Breast epithelium (tissue), 4 donors: ENCODE data around the gene RTEL1. TPM values are rescaled to one million over a fixed set of nuclear protein-coding genes. Genes with fewer than 3 reads are reported as not detected.
"Not testable (repeated sequence)": the region's sequence is repeated elsewhere in the genome, so short reads cannot be mapped to it uniquely, and the experiment has no call there.

Source experiments
- DNase-seq, 2 donors: peaks; one replicate each; pipeline ENCODE4 v3.0.0-alpha.2; 2019; ENCODE audit warnings: low spot score in 2 of 2
- H3K27ac ChIP-seq, 2 donors: fragments of 200-600 bp; sonication (generic) in 1 of 2; one replicate each; pipeline ENCODE4 v1.5.1; 2016 to 2019; ENCODE audit warnings: mild to moderate bottlenecking in 1 of 2
- H3K27me3 ChIP-seq, 2 donors: fragments of 200-600 bp; sonication (generic) in 1 of 2; one replicate each; pipeline versions ENCODE4 v1.5.1 to v1.6.0; 2017 to 2019; ENCODE audit warnings: control low read depth in 1 of 2, mild to moderate bottlenecking in 1 of 2
- H3K36me3 ChIP-seq: fragments of 200-600 bp; one replicate; pipeline ENCODE4 v1.5.1; 2019
- H3K4me1 ChIP-seq, 2 donors: fragments of 200-600 bp; sonication (generic); one replicate each; pipeline ENCODE4 v1.5.1; 2016 to 2019; ENCODE audit warnings: control low read depth in 1 of 2
- H3K4me3 ChIP-seq, 3 donors: fragments of 200-600 bp; sonication (generic); 1 replicate in 2 of 3; 2 replicates in 1 of 3; pipeline ENCODE4 v1.5.1; 2016 to 2019; ENCODE audit warnings: mild to moderate bottlenecking in 3 of 3, moderate library complexity in 2 of 3
- H3K9me3 ChIP-seq, 2 donors: fragments of 200-600 bp; sonication (generic) in 1 of 2; one replicate each; pipeline ENCODE4 v1.5.1; 2016 to 2019; ENCODE audit warnings: control low read depth in 1 of 2
- POLR2A ChIP-seq: fragments of 450-650 bp; IDR thresholded peaks from one replicate; pipeline ENCODE4 v1.6.1; 2016; ENCODE audit warnings: antibody characterized with exemption, mild to moderate bottlenecking, moderate library complexity
- POLR2AphosphoS5 ChIP-seq, 3 donors: sonication (generic); formaldehyde crosslinking; IDR thresholded peaks; one replicate each; pipeline ENCODE4 v1.6.1; 2017; ENCODE audit warnings: antibody characterized with exemption in 3 of 3
- intact Hi-C: fragments of 100-400 bp; cut with DNase I; formaldehyde crosslinking; loops from one replicate; pipeline ENCODE4 v1.15.1; 2023; ENCODE audit warnings: low total_unique reads
- total RNA-seq, 3 donors: library from RNA; depleted of rRNA; stranded (reverse); fragments of >200 nt; gene quantifications; one replicate each; pipeline ENCODE4 v1.1.0, GENCODE V29; 2016
- TF ChIP-seq, protein P1 (sequence below), 3 donors: fragments of 450-650 bp; IDR thresholded peaks; one replicate each; pipeline ENCODE4 v1.5.1; 2016 to 2017; ENCODE audit warnings: antibody characterized with exemption in 3 of 3, mild to moderate bottlenecking in 3 of 3, moderate library complexity in 3 of 3

Gene RTEL1
- total RNA-seq, 3 donors from 2014 or later: 12.5 to 22.3 (median 15.1) TPM

DNA sequence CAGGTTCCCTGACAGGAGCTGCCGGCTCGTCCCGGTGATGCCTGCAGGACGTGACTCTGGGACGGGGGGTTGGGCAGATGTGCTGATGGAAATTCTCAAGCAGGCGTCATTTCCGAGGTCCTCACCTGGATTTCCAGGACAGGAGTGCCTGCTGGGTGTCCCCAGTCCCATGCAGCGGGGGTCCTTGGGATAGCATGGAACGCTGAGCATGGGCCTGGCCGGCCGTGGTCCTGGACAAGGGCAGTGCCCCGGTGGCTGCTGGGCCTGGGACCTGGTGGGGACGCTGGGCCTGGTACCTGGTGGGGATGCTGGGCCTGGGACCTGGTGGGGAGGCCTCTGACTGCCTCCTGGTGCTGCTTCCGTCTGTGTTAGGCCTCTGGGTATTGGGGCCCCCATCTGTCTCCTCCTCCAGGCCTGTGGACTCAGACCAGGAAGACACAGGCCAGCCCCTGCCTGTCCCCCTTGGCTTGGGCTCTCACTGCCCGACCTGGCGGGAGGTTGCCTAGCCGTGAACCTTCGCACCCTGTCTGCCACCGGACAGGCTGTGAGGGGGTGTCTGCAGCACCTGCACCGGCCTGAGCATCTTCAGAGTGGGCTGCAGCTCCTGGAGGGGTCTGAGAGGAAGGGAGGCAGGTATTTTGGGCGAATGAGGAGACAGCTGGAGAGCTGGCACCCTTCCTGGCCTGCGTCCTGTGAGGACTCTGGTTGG is 6.2 kb downstream of the RTEL1 start:
- Histone ChIP-seq H3K4me1 (peaks cover 3 to 7% of the 10 kb centered on the region in 2 donors), H3K9me3 (no peaks in the 10 kb centered on the region), H3K4me3 (no peak overlapping the region), H3K27me3 (no peaks in the 10 kb centered on the region), H3K36me3 (no peaks in the 10 kb centered on the region), H3K27ac (no peak overlapping the region)
- TF ChIP-seq POLR2A: no peak
- no peak for TF ChIP-seq POLR2AphosphoS5 (IDR thresholded peaks at IDR 0.05)
- TF ChIP-seq, protein P1, sequence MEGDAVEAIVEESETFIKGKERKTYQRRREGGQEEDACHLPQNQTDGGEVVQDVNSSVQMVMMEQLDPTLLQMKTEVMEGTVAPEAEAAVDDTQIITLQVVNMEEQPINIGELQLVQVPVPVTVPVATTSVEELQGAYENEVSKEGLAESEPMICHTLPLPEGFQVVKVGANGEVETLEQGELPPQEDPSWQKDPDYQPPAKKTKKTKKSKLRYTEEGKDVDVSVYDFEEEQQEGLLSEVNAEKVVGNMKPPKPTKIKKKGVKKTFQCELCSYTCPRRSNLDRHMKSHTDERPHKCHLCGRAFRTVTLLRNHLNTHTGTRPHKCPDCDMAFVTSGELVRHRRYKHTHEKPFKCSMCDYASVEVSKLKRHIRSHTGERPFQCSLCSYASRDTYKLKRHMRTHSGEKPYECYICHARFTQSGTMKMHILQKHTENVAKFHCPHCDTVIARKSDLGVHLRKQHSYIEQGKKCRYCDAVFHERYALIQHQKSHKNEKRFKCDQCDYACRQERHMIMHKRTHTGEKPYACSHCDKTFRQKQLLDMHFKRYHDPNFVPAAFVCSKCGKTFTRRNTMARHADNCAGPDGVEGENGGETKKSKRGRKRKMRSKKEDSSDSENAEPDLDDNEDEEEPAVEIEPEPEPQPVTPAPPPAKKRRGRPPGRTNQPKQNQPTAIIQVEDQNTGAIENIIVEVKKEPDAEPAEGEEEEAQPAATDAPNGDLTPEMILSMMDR (IDR thresholded peaks at IDR 0.05): no peak
- intact Hi-C loops: no loop called here
- no peak for DNase-seq

DNA sequence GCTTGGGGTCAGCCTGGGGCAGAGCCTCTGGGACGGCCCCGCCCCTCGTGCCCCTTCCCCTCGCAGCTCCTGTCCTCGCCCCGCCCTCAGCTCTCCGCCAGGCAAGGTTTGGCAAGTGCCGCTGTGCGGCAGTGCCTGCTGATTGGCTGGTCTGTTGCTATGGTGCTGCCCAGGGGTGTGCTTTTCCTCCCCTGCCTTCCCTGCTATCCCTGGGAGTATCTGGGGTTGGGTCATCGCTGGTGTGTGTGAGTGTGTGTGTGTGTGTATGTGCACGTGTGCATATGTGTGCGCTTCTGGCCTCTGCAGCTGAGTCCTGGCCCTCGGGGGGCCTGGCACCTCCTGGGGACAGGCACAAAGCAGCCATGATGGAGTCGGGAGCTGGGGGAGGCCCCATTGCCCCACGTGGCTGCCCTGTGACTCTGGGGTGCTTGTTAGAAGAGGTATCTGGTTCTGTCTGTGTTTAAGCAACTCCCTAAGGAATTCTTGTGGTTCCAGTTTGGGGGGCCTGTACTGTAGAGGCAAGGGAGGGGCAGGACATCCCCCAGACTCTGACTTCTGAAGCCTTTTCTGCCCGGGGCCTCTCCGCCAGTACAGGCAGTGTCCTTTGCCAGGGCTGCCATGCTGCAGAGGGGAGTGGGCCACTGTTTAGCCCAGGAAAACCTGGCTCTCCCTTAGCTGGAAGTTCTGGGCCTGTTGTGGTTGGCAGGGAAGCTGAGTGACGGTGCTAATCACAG is 6.9 kb downstream of the RTEL1 start:
- TF ChIP-seq POLR2A: no peak
- TF ChIP-seq, protein P1 (IDR thresholded peaks at IDR 0.05): no peak
- TF ChIP-seq POLR2AphosphoS5 (IDR thresholded peaks at IDR 0.05): no peak
- intact Hi-C loops: no loop called here
- Histone ChIP-seq H3K4me3 (no peak overlapping the region), H3K36me3 (no peaks in the 10 kb centered on the region), H3K4me1 (no peaks in the 10 kb centered on the region), H3K27me3 (no peaks in the 10 kb centered on the region), H3K9me3 (no peaks in the 10 kb centered on the region), H3K27ac (no peak overlapping the region)
- DNase-seq: no peak

DNA sequence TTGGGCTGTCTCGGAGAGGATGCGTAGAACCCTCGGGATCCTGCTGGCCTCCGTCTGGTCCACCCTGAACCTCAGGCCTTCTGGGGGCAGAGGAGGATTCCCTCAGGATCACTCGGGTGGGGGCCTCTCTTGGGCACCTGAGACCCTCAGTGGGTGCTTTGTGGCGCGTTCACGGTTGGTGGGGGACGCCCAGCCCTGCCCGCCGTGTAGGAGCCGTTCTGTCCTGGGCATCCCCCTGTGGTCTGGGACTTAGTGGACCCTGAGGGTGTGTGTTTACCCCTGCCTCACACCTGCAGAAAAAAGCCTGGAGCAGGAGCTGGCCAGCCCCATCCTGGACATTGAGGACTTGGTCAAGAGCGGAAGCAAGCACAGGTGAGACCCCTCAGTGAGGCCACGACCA is 7.6 kb downstream of the RTEL1 start:
- H3K36me3 ChIP-seq: no peaks in the 10 kb centered on the region
- H3K9me3 ChIP-seq: no peaks in the 10 kb centered on the region
- intact Hi-C loops: no loop called here
- no peak for DNase-seq
- TF ChIP-seq POLR2A (no peak), POLR2AphosphoS5 (IDR thresholded peaks at IDR 0.05) (no peak)
- TF ChIP-seq, protein P1 (IDR thresholded peaks at IDR 0.05): no peak
- H3K27ac ChIP-seq: no peak overlapping the region
- no peaks in the 10 kb centered on the region for H3K4me1 ChIP-seq
- no peak overlapping the region for H3K4me3 ChIP-seq
- H3K27me3 ChIP-seq: no peaks in the 10 kb centered on the region

DNA sequence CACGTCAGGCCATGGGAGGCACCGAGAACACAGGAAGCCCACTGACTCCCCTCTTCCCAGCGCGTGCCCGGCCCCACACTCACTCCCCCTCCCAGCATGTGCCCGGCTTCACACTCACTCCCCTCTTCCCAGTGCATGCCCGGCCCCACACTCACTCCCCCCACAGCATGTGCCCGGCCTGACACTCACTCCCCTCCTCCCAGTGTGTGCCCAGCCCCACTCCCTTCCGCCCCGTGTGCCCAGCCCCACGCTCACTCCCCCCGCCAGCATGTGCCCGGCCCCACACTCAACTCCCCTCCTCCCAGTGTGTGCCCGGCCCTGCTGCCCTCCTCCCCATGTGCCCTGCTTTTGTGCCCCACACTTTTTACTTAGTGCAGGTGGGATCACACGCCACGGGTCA is 9.7 kb downstream of the RTEL1 start:
- no peaks in the 10 kb centered on the region for H3K36me3 ChIP-seq
- H3K27me3 ChIP-seq: no peaks in the 10 kb centered on the region
- H3K4me1 ChIP-seq: no peaks in the 10 kb centered on the region
- intact Hi-C loops: no loop called here
- DNase-seq: no peak
- H3K9me3 ChIP-seq: no peaks in the 10 kb centered on the region
- no peak overlapping the region for H3K27ac ChIP-seq
- no peak overlapping the region for H3K4me3 ChIP-seq
- TF ChIP-seq POLR2AphosphoS5 (IDR thresholded peaks at IDR 0.05): no peak
- TF ChIP-seq, protein P1 (IDR thresholded peaks at IDR 0.05): no peak
- no peak for TF ChIP-seq POLR2A

DNA sequence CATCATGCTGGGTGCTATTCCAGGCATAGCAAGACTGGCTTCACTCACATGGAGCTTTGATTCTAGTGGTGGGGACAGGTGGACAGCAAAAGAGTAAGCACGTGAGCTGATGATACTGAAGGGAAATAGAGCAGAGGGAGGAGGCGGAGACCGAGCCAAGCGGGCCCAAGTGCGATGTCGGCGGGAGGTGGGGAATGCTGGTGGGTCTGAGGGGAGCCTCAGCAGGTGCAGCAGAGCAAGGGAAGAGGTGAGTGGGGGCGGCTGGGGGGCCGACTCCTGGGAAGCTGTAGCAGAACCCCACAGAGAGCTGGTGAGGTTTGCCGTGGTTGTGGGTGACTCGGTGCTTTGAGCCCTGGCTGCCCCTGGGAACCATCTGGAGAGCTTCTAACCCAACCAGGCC is 10.2 kb downstream of the RTEL1 start:
- DNase-seq: no peak
- intact Hi-C loops: no loop called here
- no peak overlapping the region for H3K4me3 ChIP-seq
- no peaks in the 10 kb centered on the region for H3K36me3 ChIP-seq
- no peak overlapping the region for H3K27ac ChIP-seq
- H3K27me3 ChIP-seq: no peaks in the 10 kb centered on the region
- no peaks in the 10 kb centered on the region for H3K4me1 ChIP-seq
- no peaks in the 10 kb centered on the region for H3K9me3 ChIP-seq
- TF ChIP-seq POLR2A: no peak
- no peak for TF ChIP-seq POLR2AphosphoS5 (IDR thresholded peaks at IDR 0.05)
- TF ChIP-seq, protein P1 (IDR thresholded peaks at IDR 0.05): no peak

DNA sequence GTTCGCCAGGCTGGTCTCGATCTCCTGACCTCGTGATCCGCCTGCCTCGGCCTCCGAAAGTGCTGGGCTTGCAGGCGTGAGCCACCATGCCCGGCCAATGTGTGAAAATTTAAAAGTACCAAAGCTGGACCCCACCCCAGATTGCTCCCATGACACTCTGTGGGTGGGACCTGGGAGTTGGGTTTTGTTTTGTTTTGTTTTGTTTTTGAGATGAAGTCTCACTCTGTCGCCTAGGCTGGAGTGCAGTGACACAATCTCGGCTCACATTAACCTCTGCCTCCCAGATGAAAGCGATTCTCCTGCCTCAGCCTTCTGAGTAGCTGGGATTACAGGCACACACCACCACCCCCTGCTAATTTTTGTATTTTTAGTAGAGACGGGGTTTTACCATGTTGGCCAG is 13.6 kb downstream of the RTEL1 start:
- intact Hi-C loops, DNase-seq, H3K36me3 ChIP-seq, H3K9me3 ChIP-seq, H3K27me3 ChIP-seq, H3K27ac ChIP-seq, H3K4me1 ChIP-seq, H3K4me3 ChIP-seq: not testable (repeated sequence)
